GM23338 (cell line): ENCODE data around the gene CACNA1S. TPM values are rescaled to one million over a fixed set of nuclear protein-coding genes. Genes with fewer than 3 reads are reported as not detected.

Experiments
- NANOG ChIP-seq: IDR thresholded peaks from 2 replicates; pipeline ENCODE4 v1.6.1; 2016; ENCODE audit warnings: antibody characterized with exemption, borderline replicate concordance
- REST ChIP-seq: IDR thresholded peaks from one replicate; pipeline ENCODE4 v1.6.1; 2018; ENCODE audit warnings: antibody characterized with exemption; ENCODE audit not compliant: unreplicated experiment
- ZNF331 ChIP-seq: fragments of 250-450 bp; sonication (Bioruptor Pico); IDR thresholded peaks from 2 replicates; pipeline ENCODE4 v1.5.0; 2020; ENCODE audit warnings: low read depth, mild to moderate bottlenecking, moderate library complexity
- ZNF462 ChIP-seq: fragments of 250-450 bp; sonication (Bioruptor Pico); IDR thresholded peaks from 2 replicates; pipeline ENCODE4 v1.5.0; 2020; ENCODE audit warnings: mild to moderate bottlenecking, moderate library complexity
- polyA plus RNA-seq: library from polyadenylated mRNA; unstranded; fragments of >200 nt; fragmentation: Nextera tagmentation; extraction: Ambion mirVana; gene quantifications from 2 replicates; pipeline ENCODE4 v1.2.1, GENCODE V29; 2016
- total RNA-seq: library from RNA; depleted of rRNA; stranded (reverse); fragments of >200 nt; shearing (Covaris generic); gene quantifications from 2 replicates; pipeline ENCODE4 v1.2.3, GENCODE V29; 2014

Gene CACNA1S
- total and polyA plus RNA-seq, 2 experiments from 2014 or later: 0.03 TPM; not detected in 1

- TF ChIP-seq ZNF462 (CRISPR knock-in tag) (no peak), ZNF331 (CRISPR knock-in tag) (no peak), REST (no peak), NANOG (no peak)
Observed at GRCh38 chr1:201138311-201138840, 26.1 kb upstream of the CACNA1S start (continued).
